ENCODE measurements around the gene GPC1.

GPC1 gene

DNA sequence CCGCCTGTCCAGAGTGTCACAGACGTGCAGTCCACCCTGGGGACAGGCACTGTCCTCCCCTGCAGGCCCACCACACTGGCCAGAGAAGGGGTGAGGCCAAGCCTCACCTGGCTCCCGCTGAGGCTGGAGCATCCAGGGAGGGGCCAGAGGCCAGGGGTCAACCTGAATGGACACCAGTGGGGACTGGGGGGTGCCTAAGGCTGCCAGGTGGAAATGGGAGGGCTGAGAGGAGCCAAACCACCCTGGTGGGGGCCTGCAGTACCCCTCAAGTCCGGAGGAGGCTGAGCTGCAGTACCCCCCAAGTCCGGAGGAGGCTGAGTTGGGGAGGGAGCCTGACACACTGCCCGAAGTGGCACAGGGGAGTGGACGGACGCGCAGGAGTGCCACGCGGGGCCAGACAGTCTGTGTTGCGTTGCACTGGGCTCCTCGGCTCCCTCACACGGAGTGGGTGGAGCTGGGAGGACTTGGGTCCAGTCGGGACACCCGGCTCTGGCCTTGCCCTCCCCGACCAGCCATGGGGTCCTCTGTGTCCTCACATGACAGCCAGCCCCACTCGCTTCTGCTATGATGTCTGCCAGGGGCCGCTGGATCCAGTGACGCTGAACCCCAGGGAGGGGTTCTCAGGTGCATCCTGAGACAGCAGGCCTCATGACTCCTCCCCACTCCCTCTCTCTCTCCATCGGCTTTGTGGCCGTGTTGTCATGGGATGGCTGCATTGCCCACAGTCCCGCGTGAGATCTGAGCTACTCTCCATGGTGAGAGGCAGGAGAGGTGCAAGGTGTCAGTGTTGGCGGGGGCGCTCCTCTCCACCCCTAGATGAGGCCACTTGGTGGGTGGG lies 22.3 kb upstream of the GPC1 start:
- no peak for DNase-seq (ENCODE audit: low read depth)

DNA sequence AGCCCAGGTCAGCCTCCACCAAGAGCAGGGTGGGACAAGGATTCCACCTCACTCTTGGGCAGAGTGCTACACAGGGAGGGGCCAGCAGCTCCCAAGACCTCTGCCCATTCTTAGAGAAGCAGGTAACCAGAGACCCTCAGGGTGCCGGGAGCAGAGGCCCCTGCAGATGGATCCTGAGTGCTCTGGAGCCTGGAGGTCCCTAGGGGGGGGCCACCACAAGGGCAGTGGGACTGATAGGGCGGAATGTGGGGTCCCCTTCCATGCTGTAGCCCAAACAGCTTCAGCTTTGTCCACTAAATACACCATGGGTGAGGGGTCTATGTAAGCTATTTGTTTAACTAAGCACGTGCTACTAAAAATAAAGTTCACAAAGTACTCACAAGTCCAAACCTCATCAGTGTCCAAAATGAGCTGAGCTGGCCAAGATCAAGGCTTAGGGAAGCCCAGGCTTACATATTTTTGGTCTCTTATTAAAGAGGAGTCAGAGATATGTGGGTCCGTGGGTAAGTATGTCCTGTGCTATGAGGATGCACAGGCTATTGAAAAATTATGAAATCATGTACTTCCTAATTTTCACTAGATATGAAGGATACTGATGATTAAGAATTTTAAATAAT lies 21.5 kb upstream of the GPC1 start:
- no peak for DNase-seq (ENCODE audit: low read depth)

DNA sequence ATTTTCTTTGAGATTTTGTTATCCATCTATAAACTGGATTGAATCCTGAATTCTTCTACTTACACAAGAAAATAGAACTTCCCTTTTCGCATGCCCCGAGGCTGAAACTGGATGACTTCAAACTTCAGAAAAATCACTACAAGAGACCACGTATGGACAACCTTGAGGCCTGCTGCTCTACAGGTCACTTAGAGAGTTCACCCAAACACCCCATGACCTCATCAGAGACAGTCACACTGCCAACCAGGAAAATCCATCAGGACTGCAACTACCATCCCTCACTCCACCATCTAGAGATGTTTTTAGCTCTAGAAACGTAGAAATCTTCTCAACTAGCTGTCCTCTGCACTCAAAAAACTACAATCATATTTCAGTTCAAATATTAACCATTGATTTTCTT lies 18.6 kb upstream of the GPC1 start:
- no peak for DNase-seq (ENCODE audit: low read depth)

- DNase-seq (ENCODE audit: low read depth), result no peak
Measured at GRCh38 chr2:240418311-240418710, 17.2 kb upstream of the GPC1 start.

GRCh38 chr2:240419271-240419670 lies 16.2 kb upstream of the GPC1 start:
- no peak for DNase-seq (ENCODE audit: low read depth)

DNA sequence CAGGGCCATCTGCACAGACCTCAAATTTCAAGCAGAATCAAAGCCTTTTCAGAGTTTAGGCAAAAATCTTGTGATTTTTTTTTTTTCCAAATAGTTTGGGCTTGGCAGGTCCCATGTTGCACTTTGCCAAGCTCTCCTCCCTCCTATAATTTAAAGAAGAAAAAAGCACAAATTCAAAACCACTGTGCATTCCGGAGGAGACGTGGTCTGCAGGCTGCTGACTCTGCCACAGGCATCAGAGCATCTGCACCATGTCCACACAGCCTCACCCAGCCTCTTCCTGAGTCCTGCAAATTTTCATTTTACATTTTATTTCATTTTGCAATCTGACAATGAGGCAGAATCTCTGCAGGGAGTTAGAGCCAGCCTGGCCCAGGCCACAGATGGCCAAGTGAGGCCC lies 15.7 kb upstream of the GPC1 start:
- no peak for DNase-seq (ENCODE audit: low read depth)

GRCh38 chr2:240420206-240421104 lies 15.0 kb upstream of the GPC1 start:
- DNase-seq (ENCODE audit: low read depth), result no peak

DNA sequence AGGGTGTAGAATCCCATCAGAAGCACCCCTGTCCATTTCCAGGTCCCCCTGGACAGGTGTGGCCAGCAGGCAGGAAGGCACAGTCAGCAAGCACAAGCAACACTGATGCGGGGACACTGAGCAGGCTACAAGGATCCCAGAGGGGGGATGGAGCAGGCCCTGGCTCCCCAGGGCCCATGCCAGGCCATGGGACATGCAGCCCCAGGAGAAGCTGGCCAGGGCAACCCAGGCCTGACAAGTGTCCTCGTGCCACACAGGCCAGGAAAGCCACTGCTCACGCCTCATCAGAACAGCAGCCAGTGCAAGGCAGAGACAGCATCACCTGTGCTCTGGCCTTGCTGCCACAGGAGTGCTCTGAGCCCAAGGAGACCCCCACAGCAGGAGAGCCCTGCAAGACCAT lies 14.1 kb upstream of the GPC1 start:
- DNase-seq (ENCODE audit: low read depth), result no peak

- no peak for DNase-seq (ENCODE audit: low read depth)
Measured at GRCh38 chr2:240422658-240423329, 12.7 kb upstream of the GPC1 start.

- no peak for DNase-seq (ENCODE audit: low read depth)
Measured at GRCh38 chr2:240423788-240424191, 11.7 kb upstream of the GPC1 start.

GRCh38 chr2:240424341-240425235 lies 10.9 kb upstream of the GPC1 start:
- no peak for DNase-seq (ENCODE audit: low read depth)

GRCh38 chr2:240425236-240425615 lies 10.2 kb upstream of the GPC1 start:
- DNase-seq (ENCODE audit: low read depth), result no peak

- no peak for DNase-seq (ENCODE audit: low read depth)
Measured at GRCh38 chr2:240425697-240426096, 9.8 kb upstream of the GPC1 start.

DNA sequence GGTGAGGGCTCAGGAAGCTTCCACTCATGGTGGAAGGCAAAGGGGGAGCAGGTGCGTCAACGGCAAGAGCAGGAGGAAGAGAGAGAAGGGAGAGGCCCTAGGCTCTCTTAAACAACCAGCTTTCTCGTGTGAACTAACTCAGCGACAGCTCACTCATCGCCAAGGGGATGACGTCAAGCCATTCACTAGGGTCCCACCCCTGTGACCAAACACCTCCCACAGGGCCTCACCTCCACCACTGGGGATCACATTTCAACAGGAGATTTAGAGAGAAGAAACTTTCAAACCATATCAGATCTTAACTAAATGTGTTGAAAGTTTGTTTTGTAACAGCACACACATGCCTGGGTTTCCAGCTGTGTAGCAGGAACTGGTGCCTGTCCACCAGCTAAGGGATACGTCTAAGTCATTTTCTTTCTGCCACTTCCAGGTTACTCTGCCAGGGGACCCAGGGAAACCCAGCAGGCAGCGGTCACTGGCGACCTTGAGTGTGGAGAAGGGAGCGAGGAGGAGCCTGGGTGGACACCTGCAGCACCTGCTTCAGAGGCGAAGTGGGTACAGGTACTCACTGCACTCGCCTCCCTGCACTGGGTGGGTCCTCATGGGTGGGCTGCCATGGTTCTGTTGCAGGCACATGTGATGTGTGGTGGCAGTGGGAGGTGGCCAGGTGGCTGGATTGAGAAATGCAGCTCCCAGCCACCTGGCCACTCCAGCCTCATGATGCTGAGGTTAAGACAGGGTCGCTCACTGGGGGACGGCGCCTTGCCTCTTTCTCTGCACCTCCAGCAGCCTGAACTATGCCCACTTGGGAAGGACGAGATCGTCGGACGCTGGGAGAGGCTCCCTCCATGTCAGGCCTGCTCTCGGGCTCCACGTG lies 8.4 kb upstream of the GPC1 start:
- no peak for DNase-seq (ENCODE audit: low read depth)

DNA sequence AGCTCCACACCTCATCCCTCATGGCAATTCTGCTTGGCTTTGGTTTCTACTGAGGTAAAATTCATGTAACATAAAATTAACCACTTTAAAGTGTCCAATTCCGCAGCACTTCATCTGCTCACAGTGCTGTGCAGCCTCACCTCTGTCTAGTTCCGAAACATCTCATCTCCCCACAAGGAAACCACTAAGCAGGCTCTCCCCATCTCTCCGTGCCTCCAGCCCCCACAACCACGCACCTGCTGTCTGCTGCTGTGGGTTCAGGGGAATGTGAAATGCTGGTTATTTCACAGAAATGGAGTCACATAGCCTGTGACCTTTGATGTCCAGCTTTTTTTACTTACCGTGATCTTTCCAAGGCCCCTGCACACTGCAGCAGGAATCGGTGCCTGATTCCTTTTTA lies 7.7 kb upstream of the GPC1 start:
- no peak for DNase-seq (ENCODE audit: low read depth)

DNA sequence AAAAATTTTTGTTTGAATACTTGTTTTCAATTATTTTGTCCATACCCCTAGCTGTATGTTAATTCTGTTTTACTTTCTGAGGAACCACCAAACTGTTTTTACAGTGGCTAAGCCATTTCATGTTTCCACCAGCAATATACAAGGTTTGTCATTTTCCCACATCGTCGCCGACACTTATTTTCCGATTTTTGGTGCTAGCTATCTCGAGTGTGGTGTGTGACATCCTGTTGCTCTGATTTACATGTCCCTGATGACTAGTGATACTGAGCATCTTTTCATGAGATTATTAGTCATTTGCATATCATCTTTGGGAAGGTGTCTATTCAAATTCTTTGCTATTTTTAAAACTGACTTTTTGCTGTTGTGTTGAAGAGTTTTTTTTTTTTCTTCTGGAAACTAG lies 7.2 kb upstream of the GPC1 start:
- DNase-seq (ENCODE audit: low read depth), result no peak

GRCh38 chr2:240429341-240429871 lies 6.1 kb upstream of the GPC1 start:
- DNase-seq (ENCODE audit: low read depth), result no peak

DNA sequence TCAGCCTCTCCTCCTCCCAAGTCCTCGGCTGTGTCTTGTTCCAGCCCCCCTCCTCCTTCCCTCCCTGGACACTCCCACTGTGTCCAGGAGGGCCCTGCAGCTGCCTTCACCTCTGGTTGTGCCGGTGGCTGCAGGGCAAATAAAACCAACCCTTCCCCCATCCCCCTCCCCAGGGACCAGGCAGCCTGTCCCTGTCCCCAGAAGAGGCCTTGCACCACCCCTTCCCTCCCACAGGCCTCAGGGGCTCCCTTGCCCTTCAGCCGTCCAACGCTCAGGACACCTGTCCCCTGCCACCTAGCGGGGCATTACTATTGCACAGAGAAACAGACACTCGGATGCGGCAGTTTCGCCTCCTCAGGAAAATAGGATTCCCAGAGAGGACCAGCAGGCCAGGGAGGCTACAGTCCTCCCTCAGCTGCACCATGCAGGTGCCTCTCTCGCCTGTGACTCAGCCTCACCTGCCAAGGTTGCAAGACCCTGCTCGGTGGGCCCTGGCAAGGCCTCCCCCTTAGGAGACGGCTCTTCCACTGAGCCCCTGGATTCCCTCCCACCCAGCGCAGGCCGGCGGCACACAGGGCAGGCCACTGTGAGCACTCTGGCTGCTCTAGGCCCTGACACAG lies 5.5 kb upstream of the GPC1 start:
- DNase-seq (ENCODE audit: low read depth), result no peak

GRCh38 chr2:240430595-240430994 lies 4.9 kb upstream of the GPC1 start:
- DNase-seq (ENCODE audit: low read depth), result no peak

DNA sequence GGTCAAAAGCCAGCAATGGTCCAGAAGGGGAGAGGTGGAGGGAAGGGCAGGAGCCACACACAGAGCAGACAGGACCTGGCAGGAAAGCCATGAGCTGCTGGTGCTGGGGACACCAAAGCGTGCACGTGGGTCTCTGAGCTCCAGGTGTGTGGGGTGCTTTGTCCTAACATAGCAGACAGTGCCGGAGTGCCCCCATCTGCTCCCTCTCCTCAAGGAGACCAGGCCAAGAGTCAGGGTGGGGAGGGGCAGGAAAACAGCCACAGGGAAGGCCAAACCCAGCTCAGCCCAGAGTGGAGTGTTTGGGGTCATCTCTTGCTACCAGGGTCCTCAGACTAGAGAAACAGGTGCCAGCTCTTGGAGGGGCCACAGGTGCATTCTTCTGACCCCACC lies 4.2 kb upstream of the GPC1 start:
- no peak for DNase-seq (ENCODE audit: low read depth)

All from activated T-cell treated with anti-CD3 and anti-CD28 coated beads for 1 hour (primary cell).